Vagina (tissue), 2 donors: ENCODE measurements around the gene F3. TPM values are rescaled to one million over a fixed set of nuclear protein-coding genes. Genes with fewer than 3 reads are reported as not detected.

Source experiments
- DNase-seq, 2 donors: peaks; one replicate each; pipeline ENCODE4 v3.0.0-alpha.2; 2017; ENCODE audit errors: extremely low spot score in 2 of 2
- H3K27ac ChIP-seq: fragments of 200-600 bp; sonication (generic); one replicate; pipeline ENCODE4 v1.5.1; 2019
- H3K27me3 ChIP-seq: fragments of 200-600 bp; sonication (generic); one replicate; pipeline ENCODE4 v1.5.1; 2019
- H3K36me3 ChIP-seq, 2 donors: fragments of 200-600 bp; sonication (generic); one replicate each; pipeline ENCODE4 v1.5.1; 2017 to 2019
- H3K4me1 ChIP-seq: fragments of 200-600 bp; sonication (generic); one replicate; pipeline ENCODE4 v1.5.1; 2019
- H3K4me3 ChIP-seq, 2 donors: fragments of 200-600 bp; sonication (generic); 1 replicate in 1 of 2; 2 replicates in 1 of 2; pipeline ENCODE4 v1.5.1; 2016 to 2019
- H3K9me3 ChIP-seq: fragments of 200-600 bp; sonication (generic); one replicate; pipeline ENCODE4 v1.5.1; 2019
- CTCF ChIP-seq, 3 experiments: fragments of 450-650 bp in 2 of 3; fragments of 200-600 bp in 1 of 3; sonication (generic) in 1 of 3; IDR thresholded peaks; one replicate each; pipeline ENCODE4 v1.5.1; 2017 to 2019; ENCODE audit warnings: antibody characterized with exemption in 3 of 3, mild to moderate bottlenecking in 2 of 3, moderate library complexity in 2 of 3
- POLR2A ChIP-seq, 2 donors: fragments of 450-650 bp; IDR thresholded peaks; one replicate each; pipeline ENCODE4 v1.6.1; 2017; ENCODE audit warnings: antibody characterized with exemption in 2 of 2, mild to moderate bottlenecking in 2 of 2, moderate library complexity in 2 of 2
- POLR2AphosphoS5 ChIP-seq, 2 donors: sonication (generic); formaldehyde crosslinking; IDR thresholded peaks; one replicate each; pipeline ENCODE4 v1.9.0; 2017; ENCODE audit warnings: antibody characterized with exemption in 2 of 2, mild to moderate bottlenecking in 2 of 2, low read depth in 1 of 2; ENCODE audit not compliant: insufficient read depth in 1 of 2
- intact Hi-C: fragments of 100-400 bp; cut with DNase I; formaldehyde crosslinking; loops from one replicate; pipeline ENCODE4 v1.15.1; 2023
- total RNA-seq: library from RNA; depleted of rRNA; stranded (reverse); fragments of >200 nt; gene quantifications from one replicate; pipeline ENCODE4 v1.2.3, GENCODE V29; 2016

The F3 gene
- total RNA-seq, 1 donor from 2014 or later, result 63.6 TPM

- no peaks in the 10 kb centered on the region for H3K4me1 ChIP-seq
- no peak for TF ChIP-seq CTCF (IDR thresholded peaks at IDR 0.05)
- no peak for TF ChIP-seq POLR2A (IDR thresholded peaks at IDR 0.05)
- no peak for TF ChIP-seq POLR2AphosphoS5 (IDR thresholded peaks at IDR 0.05; ENCODE audit: insufficient read depth in 1 of 2, low read depth in 1 of 2)
- intact Hi-C loops, result no loop called here
Measured at GRCh38 chr1:94565901-94566300, 24.3 kb upstream of the F3 start.

GRCh38 chr1:94562519-94563260 lies 21.1 kb upstream of the F3 start:
- no peak for TF ChIP-seq POLR2A (IDR thresholded peaks at IDR 0.05)
- TF ChIP-seq CTCF (IDR thresholded peaks at IDR 0.05), result no peak
- no peak for TF ChIP-seq POLR2AphosphoS5 (IDR thresholded peaks at IDR 0.05; ENCODE audit: insufficient read depth in 1 of 2, low read depth in 1 of 2)
- Histone ChIP-seq H3K4me1 (no peaks in the 10 kb centered on the region), H3K27me3 (no peaks in the 10 kb centered on the region), H3K9me3 (no peaks in the 10 kb centered on the region), H3K4me3 (no peak overlapping the region), H3K36me3 (no peaks in the 10 kb centered on the region), H3K27ac (no peak overlapping the region)
- DNase-seq, result no peak
- intact Hi-C loops, result no loop called here

More at GRCh38 chr1:94565901-94566300, 24.3 kb upstream of the F3 start:
- no peaks in the 10 kb centered on the region for H3K27me3 ChIP-seq
- H3K4me3 ChIP-seq, result no peak overlapping the region
- no peaks in the 10 kb centered on the region for H3K36me3 ChIP-seq
- DNase-seq, result no peak
- no peak overlapping the region for H3K27ac ChIP-seq
- no peaks in the 10 kb centered on the region for H3K9me3 ChIP-seq

GRCh38 chr1:94560333-94560732 lies 18.8 kb upstream of the F3 start:
- DNase-seq, result no peak
- no peaks in the 10 kb centered on the region for H3K27me3 ChIP-seq
- no peak overlapping the region for H3K4me3 ChIP-seq
- H3K27ac ChIP-seq, result no peak overlapping the region
- intact Hi-C loops, result no loop called here
- TF ChIP-seq POLR2A (IDR thresholded peaks at IDR 0.05), result no peak
- no peak for TF ChIP-seq CTCF (IDR thresholded peaks at IDR 0.05)
- no peak for TF ChIP-seq POLR2AphosphoS5 (IDR thresholded peaks at IDR 0.05; ENCODE audit: insufficient read depth in 1 of 2, low read depth in 1 of 2)
- no peaks in the 10 kb centered on the region for H3K9me3 ChIP-seq
- H3K36me3 ChIP-seq, result no peaks in the 10 kb centered on the region
- H3K4me1 ChIP-seq, result peaks cover 2% of the 10 kb centered on the region

- DNase-seq, result peak in 1 of 2 donors; percentile 56
- no peak overlapping the region for H3K27ac ChIP-seq
- no peaks in the 10 kb centered on the region for H3K36me3 ChIP-seq
- TF ChIP-seq POLR2A (IDR thresholded peaks at IDR 0.05), result no peak
- no peak for TF ChIP-seq CTCF (IDR thresholded peaks at IDR 0.05)
- TF ChIP-seq POLR2AphosphoS5 (IDR thresholded peaks at IDR 0.05; ENCODE audit: insufficient read depth in 1 of 2, low read depth in 1 of 2), result no peak
- peaks cover 4% of the 10 kb centered on the region for H3K4me1 ChIP-seq
- H3K9me3 ChIP-seq, result no peaks in the 10 kb centered on the region
- no peaks in the 10 kb centered on the region for H3K27me3 ChIP-seq
- intact Hi-C loops, result no loop called here
- H3K4me3 ChIP-seq, result no peak overlapping the region
Measured at GRCh38 chr1:94559921-94560320, 18.4 kb upstream of the F3 start.

GRCh38 chr1:94555091-94555490 lies 13.5 kb upstream of the F3 start:
- Histone ChIP-seq H3K27ac (no peak overlapping the region), H3K4me1 (peaks cover 23% of the 10 kb centered on the region)

More at GRCh38 chr1:94555091-94555490, 13.5 kb upstream of the F3 start:
- Histone ChIP-seq H3K4me3 (no peak overlapping the region), H3K36me3 (no peaks in the 10 kb centered on the region), H3K9me3 (no peaks in the 10 kb centered on the region), H3K27me3 (no peaks in the 10 kb centered on the region)
- peak in 1 of 2 donors; percentile 74 for DNase-seq
- TF ChIP-seq CTCF (IDR thresholded peaks at IDR 0.05) (no peak), POLR2AphosphoS5 (IDR thresholded peaks at IDR 0.05; ENCODE audit: insufficient read depth in 1 of 2, low read depth in 1 of 2) (no peak), POLR2A (IDR thresholded peaks at IDR 0.05) (no peak)
- intact Hi-C loops, result no loop called here
